ENCODE results near the gene CHRM4. TPM values are rescaled to one million over a fixed set of nuclear protein-coding genes. Genes with fewer than 3 reads are reported as not detected.

CHRM4 gene
- total RNA-seq, 3 donors from 2014 or later (not counting 1 experiment from before 2014, with no cell fraction given), result 2.2 to 6.5 (median 3.7) TPM

DNA sequence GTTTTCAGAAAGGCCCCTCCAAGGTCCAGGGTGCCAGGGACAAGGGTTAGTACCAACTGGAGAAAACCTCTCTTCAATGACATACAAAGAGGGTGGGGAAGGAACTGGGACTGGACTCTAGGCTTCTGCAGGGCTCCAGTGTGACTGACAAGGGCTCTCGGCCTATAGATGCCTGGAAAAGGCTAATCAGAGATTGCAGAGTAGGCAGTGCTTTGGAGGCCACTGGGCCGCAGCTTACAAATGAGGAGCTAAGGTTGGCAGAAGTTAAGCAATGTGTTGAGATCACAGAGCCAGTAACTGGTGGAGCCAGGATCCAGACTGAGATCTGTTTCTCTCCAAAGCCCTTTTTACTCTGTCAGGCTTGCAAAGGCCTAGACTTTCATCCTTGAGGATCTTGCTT, 51.8 kb downstream of the CHRM4 start:
- H3K27me3 Mint-ChIP-seq (ENCODE audit: low read depth in 2 of 2), result peaks cover 8 to 23% of the 10 kb centered on the region in 2 donors
- H3K36me3 Mint-ChIP-seq, result no peaks in the 10 kb centered on the region
- H3K4me3 ChIP-seq (ENCODE audit: low read length), result no peak overlapping the region
- 92% methylated on average over 2 of the region's 2 CpGs for WGBS (ENCODE audit: insufficient coverage)
- TF ChIP-seq, protein P1, sequence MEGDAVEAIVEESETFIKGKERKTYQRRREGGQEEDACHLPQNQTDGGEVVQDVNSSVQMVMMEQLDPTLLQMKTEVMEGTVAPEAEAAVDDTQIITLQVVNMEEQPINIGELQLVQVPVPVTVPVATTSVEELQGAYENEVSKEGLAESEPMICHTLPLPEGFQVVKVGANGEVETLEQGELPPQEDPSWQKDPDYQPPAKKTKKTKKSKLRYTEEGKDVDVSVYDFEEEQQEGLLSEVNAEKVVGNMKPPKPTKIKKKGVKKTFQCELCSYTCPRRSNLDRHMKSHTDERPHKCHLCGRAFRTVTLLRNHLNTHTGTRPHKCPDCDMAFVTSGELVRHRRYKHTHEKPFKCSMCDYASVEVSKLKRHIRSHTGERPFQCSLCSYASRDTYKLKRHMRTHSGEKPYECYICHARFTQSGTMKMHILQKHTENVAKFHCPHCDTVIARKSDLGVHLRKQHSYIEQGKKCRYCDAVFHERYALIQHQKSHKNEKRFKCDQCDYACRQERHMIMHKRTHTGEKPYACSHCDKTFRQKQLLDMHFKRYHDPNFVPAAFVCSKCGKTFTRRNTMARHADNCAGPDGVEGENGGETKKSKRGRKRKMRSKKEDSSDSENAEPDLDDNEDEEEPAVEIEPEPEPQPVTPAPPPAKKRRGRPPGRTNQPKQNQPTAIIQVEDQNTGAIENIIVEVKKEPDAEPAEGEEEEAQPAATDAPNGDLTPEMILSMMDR (IDR thresholded peaks at IDR 0.05), result no peak
- H3K27me3 ChIP-seq (ENCODE audit: control insufficient read depth, insufficient read depth, low read length), result peaks cover 2% of the 10 kb centered on the region
- peaks cover 38% of the 10 kb centered on the region for H3K4me1 ChIP-seq (ENCODE audit: control insufficient read depth, insufficient read depth, low read length)
- no peaks in the 10 kb centered on the region for H3K9me3 ChIP-seq (ENCODE audit: control insufficient read depth, insufficient read depth, low read length)
- no peak for ATAC-seq
- H3K27ac ChIP-seq (ENCODE audit: low read length), result no peak overlapping the region
- no peak overlapping the region for H3K4me3 Mint-ChIP-seq
- H3K36me3 ChIP-seq (ENCODE audit: control insufficient read depth, insufficient read depth, low read length), result no peaks in the 10 kb centered on the region
- no peak for DNase-seq
- intact Hi-C loops (cut with micrococcal nuclease), result loop anchor here (10.0 kb wide), 1 partner anchor 215 kb away; the partner anchor contains the start of gene PHF21A
- H3K4me1 Mint-ChIP-seq, result peaks cover 2 to 8% of the 10 kb centered on the region in 2 donors
- no peaks in the 10 kb centered on the region for H3K9me3 Mint-ChIP-seq
- no peak overlapping the region for H3K27ac Mint-ChIP-seq

GRCh38 chr11:46338988-46339666, 52.4 kb downstream of the CHRM4 start:
- Histone ChIP-seq H3K4me1 (ENCODE audit: control insufficient read depth, insufficient read depth, low read length) (peaks cover 34% of the 10 kb centered on the region), H3K9me3 (ENCODE audit: control insufficient read depth, insufficient read depth, low read length) (no peaks in the 10 kb centered on the region), H3K4me3 (ENCODE audit: low read length) (no peak overlapping the region), H3K36me3 (ENCODE audit: control insufficient read depth, insufficient read depth, low read length) (no peaks in the 10 kb centered on the region), H3K27me3 (ENCODE audit: control insufficient read depth, insufficient read depth, low read length) (peaks cover 6% of the 10 kb centered on the region), H3K27ac (ENCODE audit: low read length) (no peak overlapping the region)
- H3K9me3 Mint-ChIP-seq, result no peaks in the 10 kb centered on the region
- DNase-seq (no peak), ATAC-seq (no peak)
- H3K27ac Mint-ChIP-seq, result no peak overlapping the region
- H3K4me1 Mint-ChIP-seq, result peaks cover 0 to 6% of the 10 kb centered on the region in 2 donors
- WGBS (ENCODE audit: insufficient coverage), result 54% methylated on average over 16 of the region's 16 CpGs
- no peak overlapping the region for H3K4me3 Mint-ChIP-seq
- intact Hi-C loops (cut with micrococcal nuclease), result no loop called here
- H3K27me3 Mint-ChIP-seq (ENCODE audit: low read depth in 2 of 2), result peaks cover 14 to 30% of the 10 kb centered on the region in 2 donors
- no peaks in the 10 kb centered on the region for H3K36me3 Mint-ChIP-seq
- TF ChIP-seq, protein P1 (IDR thresholded peaks at IDR 0.05), result no peak

DNA sequence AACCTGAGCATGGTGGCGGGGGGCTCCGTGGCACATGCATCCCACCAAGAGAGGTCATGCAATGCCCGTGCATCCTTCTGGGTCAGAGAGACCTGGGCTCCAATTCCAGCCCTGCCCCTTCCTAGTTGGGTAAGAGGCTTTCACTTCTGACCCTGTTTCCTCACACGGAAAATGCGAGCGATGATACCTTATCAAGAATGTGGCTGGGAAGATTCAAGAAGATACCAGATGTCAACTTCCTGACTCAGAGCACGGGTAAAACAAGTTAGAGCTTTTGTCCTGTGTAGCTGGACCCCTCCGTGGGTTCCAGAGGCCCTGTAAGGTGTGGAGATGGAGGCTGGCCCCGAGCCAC, 53.0 kb downstream of the CHRM4 start:
- H3K36me3 ChIP-seq (ENCODE audit: control insufficient read depth, insufficient read depth, low read length), result no peaks in the 10 kb centered on the region
- peaks cover 11% of the 10 kb centered on the region for H3K27me3 ChIP-seq (ENCODE audit: control insufficient read depth, insufficient read depth, low read length)
- Mint-ChIP-seq H3K4me3 (no peak overlapping the region), H3K36me3 (no peaks in the 10 kb centered on the region), H3K4me1 (peaks cover under 1 to 6% of the 10 kb centered on the region in 2 donors), H3K27me3 (ENCODE audit: low read depth in 2 of 2) (peaks cover 14 to 34% of the 10 kb centered on the region in 2 donors), H3K9me3 (no peaks in the 10 kb centered on the region), H3K27ac (no peak overlapping the region)
- ATAC-seq (no peak), DNase-seq (no peak)
- TF ChIP-seq, protein P1 (IDR thresholded peaks at IDR 0.05), result no peak
- 41% methylated on average over 9 of the region's 9 CpGs for WGBS (ENCODE audit: insufficient coverage)
- H3K27ac ChIP-seq (ENCODE audit: low read length), result no peak overlapping the region
- intact Hi-C loops (cut with micrococcal nuclease), result no loop called here
- no peaks in the 10 kb centered on the region for H3K9me3 ChIP-seq (ENCODE audit: control insufficient read depth, insufficient read depth, low read length)
- H3K4me3 ChIP-seq (ENCODE audit: low read length), result no peak overlapping the region
- peaks cover 38% of the 10 kb centered on the region for H3K4me1 ChIP-seq (ENCODE audit: control insufficient read depth, insufficient read depth, low read length)
